NCI-H2227 treated with DMSO at 0.1 percent for 48 hours (cell line): Measurements from ENCODE around the gene LTA.

ENCODE experiments used
- DNase-seq: peaks from one replicate; lab custom pipeline; 2025; lab: John Stamatoyannopoulos, UW

Gene LTA

DNA sequence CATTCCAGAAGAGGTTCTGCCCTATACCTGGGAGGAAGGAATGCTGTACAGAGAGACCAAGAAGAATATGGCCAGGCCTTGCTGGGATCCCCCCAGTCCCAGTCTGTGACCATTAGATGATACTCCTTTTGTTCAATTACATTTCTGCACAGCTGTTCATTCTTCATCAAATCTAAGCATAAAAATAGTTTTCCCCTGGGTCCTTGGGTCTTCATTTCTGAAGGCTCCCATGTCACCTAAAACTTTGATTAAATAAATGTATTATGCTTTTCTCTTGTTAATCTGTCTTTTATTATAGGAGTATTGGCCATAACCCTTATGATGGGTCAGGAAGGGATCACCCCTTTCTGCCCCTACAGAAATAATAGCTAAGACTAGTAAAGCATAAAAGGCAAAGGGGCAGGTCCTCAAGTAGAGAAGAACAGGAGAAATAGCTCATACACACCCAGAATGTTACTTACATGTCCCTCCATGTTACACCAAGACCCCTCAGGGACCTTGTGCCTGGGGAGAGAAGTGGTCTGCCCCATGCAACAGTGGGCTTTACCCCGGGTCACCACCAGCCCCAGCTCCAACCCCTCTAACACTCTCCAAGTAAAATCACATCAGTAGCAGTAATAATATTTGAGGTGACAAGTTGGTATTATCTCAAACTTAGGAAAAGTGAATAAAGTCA is 2.1 kb upstream of the LTA start:
- DNase-seq: no peak

DNA sequence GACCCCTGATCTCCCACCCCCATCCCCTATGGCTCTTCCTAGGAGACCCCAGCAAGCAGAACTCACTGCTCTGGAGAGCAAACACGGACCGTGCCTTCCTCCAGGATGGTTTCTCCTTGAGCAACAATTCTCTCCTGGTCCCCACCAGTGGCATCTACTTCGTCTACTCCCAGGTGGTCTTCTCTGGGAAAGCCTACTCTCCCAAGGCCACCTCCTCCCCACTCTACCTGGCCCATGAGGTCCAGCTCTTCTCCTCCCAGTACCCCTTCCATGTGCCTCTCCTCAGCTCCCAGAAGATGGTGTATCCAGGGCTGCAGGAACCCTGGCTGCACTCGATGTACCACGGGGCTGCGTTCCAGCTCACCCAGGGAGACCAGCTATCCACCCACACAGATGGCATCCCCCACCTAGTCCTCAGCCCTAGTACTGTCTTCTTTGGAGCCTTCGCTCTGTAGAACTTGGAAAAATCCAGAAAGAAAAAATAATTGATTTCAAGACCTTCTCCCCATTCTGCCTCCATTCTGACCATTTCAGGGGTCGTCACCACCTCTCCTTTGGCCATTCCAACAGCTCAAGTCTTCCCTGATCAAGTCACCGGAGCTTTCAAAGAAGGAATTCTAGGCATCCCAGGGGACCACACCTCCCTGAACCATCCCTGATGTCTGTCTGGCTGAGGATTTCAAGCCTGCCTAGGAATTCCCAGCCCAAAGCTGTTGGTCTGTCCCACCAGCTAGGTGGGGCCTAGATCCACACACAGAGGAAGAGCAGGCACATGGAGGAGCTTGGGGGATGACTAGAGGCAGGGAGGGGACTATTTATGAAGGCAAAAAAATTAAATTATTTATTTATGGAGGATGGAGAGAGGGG is 1.4 kb downstream of the LTA start:
- DNase-seq: no peak

DNA sequence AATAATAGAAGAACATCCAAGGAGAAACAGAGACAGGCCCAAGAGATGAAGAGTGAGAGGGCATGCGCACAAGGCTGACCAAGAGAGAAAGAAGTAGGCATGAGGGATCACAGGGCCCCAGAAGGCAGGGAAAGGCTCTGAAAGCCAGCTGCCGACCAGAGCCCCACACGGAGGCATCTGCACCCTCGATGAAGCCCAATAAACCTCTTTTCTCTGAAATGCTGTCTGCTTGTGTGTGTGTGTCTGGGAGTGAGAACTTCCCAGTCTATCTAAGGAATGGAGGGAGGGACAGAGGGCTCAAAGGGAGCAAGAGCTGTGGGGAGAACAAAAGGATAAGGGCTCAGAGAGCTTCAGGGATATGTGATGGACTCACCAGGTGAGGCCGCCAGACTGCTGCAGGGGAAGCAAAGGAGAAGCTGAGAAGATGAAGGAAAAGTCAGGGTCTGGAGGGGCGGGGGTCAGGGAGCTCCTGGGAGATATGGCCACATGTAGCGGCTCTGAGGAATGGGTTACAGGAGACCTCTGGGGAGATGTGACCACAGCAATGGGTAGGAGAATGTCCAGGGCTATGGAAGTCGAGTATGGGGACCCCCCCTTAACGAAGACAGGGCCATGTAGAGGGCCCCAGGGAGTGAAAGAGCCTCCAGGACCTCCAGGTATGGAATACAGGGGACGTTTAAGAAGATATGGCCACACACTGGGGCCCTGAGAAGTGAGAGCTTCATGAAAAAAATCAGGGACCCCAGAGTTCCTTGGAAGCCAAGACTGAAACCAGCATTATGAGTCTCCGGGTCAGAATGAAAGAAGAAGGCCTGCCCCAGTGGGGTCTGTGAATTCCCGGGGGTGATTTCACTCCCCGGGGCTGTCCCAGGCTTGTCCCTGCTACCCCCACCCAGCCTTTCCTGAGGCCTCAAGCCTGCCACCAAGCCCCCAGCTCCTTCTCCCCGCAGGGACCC is 2.3 kb downstream of the LTA start:
- DNase-seq: no peak

DNA sequence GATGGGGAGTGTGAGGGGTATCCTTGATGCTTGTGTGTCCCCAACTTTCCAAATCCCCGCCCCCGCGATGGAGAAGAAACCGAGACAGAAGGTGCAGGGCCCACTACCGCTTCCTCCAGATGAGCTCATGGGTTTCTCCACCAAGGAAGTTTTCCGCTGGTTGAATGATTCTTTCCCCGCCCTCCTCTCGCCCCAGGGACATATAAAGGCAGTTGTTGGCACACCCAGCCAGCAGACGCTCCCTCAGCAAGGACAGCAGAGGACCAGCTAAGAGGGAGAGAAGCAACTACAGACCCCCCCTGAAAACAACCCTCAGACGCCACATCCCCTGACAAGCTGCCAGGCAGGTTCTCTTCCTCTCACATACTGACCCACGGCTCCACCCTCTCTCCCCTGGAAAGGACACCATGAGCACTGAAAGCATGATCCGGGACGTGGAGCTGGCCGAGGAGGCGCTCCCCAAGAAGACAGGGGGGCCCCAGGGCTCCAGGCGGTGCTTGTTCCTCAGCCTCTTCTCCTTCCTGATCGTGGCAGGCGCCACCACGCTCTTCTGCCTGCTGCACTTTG is 3.3 kb downstream of the LTA start, which contains the start of gene TNF:
Gene TNF, plus strand, starts transcription at position 231 of the 567 bp plus-strand sequence. Its CDS starts 177 bp downstream, at position 408.
- DNase-seq: no peak

DNA sequence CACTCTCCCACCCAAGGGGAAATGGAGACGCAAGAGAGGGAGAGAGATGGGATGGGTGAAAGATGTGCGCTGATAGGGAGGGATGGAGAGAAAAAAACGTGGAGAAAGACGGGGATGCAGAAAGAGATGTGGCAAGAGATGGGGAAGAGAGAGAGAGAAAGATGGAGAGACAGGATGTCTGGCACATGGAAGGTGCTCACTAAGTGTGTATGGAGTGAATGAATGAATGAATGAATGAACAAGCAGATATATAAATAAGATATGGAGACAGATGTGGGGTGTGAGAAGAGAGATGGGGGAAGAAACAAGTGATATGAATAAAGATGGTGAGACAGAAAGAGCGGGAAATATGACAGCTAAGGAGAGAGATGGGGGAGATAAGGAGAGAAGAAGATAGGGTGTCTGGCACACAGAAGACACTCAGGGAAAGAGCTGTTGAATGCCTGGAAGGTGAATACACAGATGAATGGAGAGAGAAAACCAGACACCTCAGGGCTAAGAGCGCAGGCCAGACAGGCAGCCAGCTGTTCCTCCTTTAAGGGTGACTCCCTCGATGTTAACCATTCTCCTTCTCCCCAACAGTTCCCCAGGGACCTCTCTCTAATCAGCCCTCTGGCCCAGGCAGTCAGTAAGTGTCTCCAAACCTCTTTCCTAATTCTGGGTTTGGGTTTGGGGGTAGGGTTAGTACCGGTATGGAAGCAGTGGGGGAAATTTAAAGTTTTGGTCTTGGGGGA is 4.0 kb downstream of the LTA start:
- no peak for DNase-seq

DNA sequence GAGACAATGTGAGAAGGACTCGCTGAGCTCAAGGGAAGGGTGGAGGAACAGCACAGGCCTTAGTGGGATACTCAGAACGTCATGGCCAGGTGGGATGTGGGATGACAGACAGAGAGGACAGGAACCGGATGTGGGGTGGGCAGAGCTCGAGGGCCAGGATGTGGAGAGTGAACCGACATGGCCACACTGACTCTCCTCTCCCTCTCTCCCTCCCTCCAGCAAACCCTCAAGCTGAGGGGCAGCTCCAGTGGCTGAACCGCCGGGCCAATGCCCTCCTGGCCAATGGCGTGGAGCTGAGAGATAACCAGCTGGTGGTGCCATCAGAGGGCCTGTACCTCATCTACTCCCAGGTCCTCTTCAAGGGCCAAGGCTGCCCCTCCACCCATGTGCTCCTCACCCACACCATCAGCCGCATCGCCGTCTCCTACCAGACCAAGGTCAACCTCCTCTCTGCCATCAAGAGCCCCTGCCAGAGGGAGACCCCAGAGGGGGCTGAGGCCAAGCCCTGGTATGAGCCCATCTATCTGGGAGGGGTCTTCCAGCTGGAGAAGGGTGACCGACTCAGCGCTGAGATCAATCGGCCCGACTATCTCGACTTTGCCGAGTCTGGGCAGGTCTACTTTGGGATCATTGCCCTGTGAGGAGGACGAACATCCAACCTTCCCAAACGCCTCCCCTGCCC is 4.9 kb downstream of the LTA start:
- DNase-seq: no peak

DNA sequence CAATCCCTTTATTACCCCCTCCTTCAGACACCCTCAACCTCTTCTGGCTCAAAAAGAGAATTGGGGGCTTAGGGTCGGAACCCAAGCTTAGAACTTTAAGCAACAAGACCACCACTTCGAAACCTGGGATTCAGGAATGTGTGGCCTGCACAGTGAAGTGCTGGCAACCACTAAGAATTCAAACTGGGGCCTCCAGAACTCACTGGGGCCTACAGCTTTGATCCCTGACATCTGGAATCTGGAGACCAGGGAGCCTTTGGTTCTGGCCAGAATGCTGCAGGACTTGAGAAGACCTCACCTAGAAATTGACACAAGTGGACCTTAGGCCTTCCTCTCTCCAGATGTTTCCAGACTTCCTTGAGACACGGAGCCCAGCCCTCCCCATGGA is 5.5 kb downstream of the LTA start:
- DNase-seq: no peak

DNA sequence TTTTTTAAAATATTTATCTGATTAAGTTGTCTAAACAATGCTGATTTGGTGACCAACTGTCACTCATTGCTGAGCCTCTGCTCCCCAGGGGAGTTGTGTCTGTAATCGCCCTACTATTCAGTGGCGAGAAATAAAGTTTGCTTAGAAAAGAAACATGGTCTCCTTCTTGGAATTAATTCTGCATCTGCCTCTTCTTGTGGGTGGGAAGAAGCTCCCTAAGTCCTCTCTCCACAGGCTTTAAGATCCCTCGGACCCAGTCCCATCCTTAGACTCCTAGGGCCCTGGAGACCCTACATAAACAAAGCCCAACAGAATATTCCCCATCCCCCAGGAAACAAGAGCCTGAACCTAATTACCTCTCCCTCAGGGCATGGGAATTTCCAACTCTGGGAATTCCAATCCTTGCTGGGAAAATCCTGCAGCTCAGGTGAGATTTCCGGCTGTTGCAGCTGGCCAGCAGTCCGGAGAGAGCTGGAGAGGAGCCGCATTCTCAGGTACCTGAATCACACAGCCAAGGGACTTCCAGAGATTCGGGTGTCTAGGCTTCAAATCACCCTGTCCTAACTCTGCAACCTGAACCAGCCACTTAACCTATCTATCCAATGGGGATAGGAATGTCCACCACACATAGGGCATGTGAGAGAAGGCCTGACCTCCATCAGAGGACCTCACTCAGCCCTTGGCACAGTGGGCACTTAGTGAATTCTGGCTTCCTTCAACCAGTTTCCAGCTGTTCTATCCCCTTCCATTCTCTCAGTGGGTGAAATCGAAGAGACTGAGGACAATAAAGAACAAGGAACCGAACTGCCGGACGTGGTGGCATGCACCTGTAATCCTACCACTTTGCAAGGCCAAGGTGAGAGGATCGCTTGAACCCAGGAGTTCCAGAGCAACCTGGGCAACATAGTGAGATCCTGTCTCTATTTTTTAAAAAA is 6.4 kb downstream of the LTA start:
- no peak for DNase-seq

DNA sequence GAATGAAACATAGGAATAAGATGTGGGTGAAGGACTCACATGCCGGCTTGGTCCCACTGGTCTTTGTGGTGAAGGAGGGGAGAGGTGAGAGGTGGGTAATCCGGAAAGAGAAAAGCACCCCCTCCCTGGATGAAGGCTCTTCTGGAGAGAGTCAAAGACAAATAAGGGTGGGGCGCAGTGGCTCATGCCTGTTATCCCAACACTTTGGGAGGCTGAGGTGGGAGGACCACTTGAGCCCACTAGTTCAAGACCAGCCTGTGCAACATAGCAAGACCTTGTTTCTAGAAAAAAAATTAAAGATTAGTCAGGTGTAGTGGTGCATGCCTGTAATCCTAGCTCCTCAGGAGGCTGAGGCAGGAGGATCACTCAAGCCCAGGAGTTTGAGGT is 7.0 kb downstream of the LTA start:
- no peak for DNase-seq

DNA sequence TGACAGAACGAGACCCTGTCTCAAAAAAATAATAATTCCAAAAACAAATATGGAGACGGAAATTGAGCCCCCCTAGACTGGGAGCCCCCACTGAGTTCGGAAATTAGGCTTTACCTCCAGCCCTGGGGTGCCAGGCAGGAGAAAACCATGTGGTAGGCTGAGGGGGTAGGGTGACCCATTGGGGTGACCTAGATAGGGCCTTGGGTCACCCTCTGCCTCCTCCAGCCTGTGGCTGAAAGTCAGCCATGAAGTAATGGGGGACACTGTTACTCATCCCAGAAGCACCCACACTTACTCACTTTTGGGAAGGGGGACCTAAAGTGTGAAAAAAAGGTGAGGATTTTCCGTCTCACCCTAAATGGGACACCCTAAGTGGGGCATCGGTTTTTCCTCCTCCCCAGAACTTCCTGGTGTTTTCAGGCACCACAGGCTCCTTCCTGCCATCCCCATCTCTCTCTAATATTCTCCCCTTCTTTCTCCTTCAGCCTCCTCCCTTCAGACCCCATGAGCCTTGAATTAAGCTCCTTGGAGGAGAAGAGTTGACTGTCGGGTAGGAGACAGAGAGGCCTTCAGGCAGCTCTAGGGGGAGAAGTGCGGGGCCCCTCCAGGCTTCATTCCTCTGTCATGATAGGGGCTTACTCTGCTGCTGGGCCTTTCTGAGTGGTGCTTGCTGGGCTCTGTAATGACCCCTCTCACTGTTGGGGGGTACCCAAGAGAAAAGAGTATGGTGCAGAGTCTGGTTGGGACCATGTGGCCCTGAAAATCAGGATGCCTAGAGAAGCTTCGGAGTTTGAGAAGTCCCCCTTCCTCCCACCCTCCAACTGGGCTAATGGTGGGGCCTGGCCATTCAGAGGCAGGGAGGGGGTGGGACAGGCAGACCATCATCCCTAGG is 7.7 kb downstream of the LTA start:
- DNase-seq: no peak

DNA sequence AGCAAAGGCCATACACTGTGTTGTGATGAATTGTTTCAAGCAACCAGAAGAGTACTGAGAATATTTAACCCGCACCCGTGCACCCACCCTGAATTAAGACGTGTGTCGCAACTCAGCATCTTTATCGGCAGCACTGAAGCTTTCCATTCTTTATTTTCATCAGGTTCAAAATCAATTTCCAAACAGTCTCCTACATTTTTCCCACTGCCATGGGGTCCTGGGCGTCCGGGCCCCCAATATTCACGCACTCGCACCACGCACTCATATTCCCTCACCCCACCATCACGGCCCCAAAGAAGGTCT is 8.3 kb downstream of the LTA start:
- no peak for DNase-seq

DNA sequence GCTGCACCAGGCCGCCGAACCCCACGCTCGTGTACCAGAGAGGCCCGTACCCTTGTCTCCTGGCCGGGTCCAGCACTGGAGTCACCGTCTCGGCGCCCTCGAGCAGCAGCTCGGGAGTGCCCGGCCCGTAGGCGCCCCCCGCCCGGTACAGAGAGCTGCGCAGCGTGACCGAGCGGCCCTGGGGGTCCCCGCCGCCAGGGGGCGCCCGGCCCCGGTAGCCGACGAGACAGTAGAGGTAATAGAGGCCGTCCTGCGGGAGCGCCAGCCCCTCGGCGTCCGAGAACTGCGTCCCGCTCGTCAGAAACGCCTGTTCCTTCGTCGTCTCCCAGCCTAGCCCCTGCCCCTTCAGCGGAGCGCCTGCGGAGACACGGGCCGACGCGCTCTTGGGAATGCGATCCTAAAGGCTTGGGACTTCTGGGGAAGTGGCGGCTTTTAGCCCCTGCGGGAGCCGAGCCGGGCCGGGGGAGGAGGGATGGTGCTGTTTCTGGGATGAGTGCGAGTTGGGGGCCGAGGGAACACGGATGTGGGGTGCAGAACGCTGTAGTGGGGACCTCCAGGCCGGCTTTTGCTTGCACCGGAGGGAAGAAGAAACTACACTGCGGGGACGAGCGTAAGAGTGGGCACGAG is 8.8 kb downstream of the LTA start:
- DNase-seq: peak; percentile 94

DNA sequence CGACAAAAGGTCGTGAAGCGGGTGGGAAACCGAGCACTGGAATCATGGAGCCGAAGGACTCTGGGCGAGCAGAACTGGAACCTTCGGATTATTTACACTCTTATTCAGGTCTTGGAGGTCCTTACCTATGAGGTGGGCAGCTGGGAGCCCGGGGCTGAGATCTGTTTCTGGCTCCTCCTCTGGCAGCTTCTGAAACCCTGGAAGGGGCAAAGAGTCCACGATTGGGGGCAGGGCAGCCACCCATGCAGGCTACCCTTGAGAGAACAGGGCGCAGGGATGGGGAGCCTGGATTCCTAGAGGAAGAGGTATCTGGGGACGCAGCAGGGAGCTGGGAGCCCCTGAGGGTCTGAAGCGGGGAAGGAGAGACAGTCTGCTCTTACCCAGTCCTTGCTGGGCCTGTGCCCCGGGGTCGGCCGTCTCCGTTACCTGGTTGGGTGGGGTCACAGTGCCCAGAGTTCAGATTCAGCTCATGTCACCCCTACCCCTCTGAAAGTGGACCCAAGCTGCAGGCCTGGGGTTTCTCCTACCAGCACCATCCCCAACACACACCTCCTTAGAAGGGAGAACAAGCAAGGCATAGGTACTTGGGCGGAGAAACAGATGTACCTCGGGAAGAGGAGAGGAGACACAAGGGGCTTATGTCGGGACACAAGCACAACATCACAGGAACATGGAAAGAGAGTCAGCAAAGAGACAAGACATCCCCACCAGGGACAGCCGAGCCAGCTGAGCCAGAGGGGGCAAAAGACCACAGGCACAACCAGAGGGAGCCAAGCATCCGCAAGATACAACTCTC is 9.5 kb downstream of the LTA start:
- no peak for DNase-seq

DNA sequence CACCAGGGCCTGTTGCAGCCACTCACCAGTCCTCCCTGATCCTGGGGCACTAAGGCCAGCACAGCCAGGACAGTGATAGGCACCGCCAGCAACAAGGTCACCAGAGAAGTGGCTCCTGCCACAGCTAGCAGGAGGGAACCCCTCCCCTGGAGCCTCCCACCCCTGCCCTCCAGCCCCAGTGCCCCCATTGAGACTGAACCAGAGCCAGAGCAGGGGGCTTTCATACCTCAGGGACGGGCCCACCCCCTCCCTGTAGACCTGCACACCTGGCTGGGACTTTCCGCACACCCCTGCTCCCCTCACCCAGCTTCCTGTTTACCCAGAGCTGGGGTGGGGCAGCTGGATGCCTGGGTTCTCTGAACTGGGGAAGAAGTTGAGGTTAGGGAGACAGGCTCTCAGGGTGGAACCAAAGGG is 10.1 kb downstream of the LTA start, which contains the start of gene LTB:
Gene LTB, minus strand, starts transcription at position 195 of the 414 bp plus-strand sequence. Its CDS starts 7 bp downstream, at position 188.
- no peak for DNase-seq

DNA sequence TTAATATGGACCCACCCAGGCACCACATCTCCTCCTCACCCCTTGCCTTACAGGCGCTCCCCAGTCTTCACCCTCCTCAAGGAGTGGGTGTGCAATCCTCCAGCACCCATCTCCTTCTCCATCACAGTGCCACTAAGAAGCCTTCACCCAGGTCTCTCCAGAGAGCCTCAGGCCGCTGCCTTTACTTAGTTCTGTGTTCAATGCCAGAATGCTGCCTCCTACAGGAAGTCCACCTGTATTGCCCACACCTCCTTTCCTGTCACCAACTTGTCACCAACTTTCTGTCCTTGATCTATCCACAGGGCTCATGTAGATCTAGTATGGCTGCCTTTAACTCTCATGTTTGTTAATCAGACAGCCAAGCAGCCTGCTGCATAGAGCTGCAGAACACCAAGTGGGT is 13.4 kb downstream of the LTA start:
- DNase-seq: no peak

DNA sequence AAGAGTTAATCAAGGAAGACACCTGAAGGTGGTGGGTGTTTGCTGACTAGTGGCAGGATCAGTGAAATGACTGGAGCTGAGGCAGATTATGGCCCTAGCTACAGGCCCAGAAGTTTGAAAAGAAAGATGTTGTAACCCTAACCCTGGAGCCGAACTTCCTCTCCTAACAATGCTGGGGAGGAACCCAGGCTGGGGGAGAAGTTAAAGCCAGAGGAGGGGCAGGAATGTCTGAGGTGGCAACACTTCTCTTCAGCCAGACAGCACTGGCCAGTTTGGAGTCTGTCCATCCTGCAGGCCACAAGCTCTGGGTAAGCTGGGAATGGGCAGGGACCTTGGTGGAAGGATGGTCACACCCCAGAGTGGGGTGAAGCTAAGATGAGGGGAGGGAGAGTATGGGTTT is 13.9 kb downstream of the LTA start, which contains the start of gene LST1:
Gene LST1, plus strand, starts transcription at position 270 of the 400 bp plus-strand sequence. CDS start 1,023 bp downstream, outside the sequence.
- DNase-seq: no peak
